Neural cell (in vitro differentiated cells): ENCODE results near the gene SLC4A4.

ENCODE experiments used
- EP300 ChIP-seq: fragments of 450-650 bp; conservative IDR thresholded peaks from 2 replicates; pipeline ENCODE4 v1.6.1; 2014; ENCODE audit warnings: antibody characterized with exemption, mild to moderate bottlenecking, moderate library complexity; ENCODE audit not compliant: poor library complexity, severe bottlenecking
- EZH2 ChIP-seq: fragments of 200-600, 300-800 bp; shearing (Covaris generic), sonication (generic); IDR thresholded peaks from 2 replicates; pipeline ENCODE4 v1.6.1; 2014; ENCODE audit warnings: antibody characterized with exemption, low read length, borderline replicate concordance, mild to moderate bottlenecking; ENCODE audit not compliant: insufficient read depth, poor library complexity, severe bottlenecking
- TF ChIP-seq, protein P1 (sequence below): fragments of 450-650 bp; IDR thresholded peaks from 2 replicates; pipeline ENCODE4 v1.5.1; 2014; ENCODE audit warnings: antibody characterized with exemption, mild to moderate bottlenecking, moderate library complexity; ENCODE audit not compliant: poor library complexity, severe bottlenecking

GRCh38 chr4:71367546-71367945 is 28.7 kb downstream of the SLC4A4 start:
- TF ChIP-seq, protein P1, sequence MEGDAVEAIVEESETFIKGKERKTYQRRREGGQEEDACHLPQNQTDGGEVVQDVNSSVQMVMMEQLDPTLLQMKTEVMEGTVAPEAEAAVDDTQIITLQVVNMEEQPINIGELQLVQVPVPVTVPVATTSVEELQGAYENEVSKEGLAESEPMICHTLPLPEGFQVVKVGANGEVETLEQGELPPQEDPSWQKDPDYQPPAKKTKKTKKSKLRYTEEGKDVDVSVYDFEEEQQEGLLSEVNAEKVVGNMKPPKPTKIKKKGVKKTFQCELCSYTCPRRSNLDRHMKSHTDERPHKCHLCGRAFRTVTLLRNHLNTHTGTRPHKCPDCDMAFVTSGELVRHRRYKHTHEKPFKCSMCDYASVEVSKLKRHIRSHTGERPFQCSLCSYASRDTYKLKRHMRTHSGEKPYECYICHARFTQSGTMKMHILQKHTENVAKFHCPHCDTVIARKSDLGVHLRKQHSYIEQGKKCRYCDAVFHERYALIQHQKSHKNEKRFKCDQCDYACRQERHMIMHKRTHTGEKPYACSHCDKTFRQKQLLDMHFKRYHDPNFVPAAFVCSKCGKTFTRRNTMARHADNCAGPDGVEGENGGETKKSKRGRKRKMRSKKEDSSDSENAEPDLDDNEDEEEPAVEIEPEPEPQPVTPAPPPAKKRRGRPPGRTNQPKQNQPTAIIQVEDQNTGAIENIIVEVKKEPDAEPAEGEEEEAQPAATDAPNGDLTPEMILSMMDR, result no peak
- TF ChIP-seq EP300 (no peak), EZH2 (no peak)
